Raji (cell line): ENCODE measurements around the gene MBD3.

Experiments
- POLR2A ChIP-seq: IDR thresholded peaks from 2 replicates; pipeline ENCODE4 v1.6.1; 2011; ENCODE audit warnings: low read depth, low read length, control low read depth; ENCODE audit not compliant: insufficient read depth

Gene MBD3

DNA sequence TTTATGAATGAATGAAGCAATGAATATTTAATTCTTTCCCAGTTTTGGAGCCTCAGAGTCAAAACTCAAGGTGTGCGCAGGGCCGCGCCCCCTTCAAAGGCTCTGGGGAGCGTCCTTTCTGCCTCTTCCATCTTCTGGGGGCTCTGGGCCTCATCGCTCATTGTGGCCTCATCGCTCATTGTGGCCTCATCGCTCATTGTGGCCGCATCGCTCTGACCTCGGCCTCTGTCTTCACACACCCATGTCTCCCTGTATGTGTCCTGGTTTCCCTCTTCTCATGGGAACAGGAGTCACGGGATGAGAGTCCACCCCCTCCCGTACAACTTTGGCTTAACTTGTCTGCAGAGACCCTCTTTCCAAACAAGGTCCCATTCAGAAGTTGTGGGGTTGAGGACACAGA lies 21.3 kb downstream of the MBD3 start:
- TF ChIP-seq POLR2A: no peak

DNA sequence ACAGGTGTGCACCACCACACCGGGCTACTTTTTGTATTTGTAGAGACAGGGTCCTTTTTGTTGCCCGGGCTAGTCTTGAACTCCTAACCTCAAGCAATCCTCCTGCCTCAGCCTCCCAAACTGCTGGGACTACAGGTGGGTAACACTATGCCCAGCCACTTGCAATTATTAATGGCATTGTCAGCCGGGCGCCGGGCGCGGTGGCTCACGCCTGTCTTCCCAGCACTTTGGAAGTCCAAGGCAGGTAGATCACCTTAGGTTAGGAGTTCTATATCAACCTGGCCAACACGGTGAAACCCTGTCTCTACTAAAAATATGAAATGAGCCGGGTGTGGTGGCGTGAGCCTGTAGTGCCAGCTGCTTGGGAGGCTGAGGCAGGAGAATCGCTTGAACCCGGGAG lies 21.8 kb downstream of the MBD3 start:
- no peak for TF ChIP-seq POLR2A

DNA sequence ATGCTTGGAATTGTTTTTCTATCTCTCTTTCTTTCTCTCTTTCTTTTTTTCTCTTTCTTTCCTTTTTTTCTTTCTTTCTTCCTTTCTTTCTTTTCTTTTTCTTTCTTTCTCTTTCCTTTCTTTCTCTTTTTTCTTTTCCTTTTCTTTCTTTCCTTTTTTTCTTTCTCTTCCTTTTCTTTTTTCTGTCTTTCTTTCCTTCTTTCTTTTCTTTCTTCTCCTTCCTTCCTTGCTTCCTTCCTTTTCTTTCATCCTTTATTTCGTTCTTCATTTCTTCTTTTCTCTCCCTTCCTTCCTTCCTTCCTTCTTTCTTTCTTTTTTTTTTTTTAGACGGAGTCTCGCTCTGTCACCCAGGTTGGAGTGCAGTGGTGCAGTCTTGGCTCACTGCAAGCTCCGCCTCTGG lies 22.7 kb downstream of the MBD3 start:
- TF ChIP-seq POLR2A: no peak

- TF ChIP-seq POLR2A: peak; percentile 70
These were observed 24.2 kb downstream of the MBD3 start, which contains the start of gene MEX3D for GRCh38 chr19:1568320-1569019. TSS of gene MEX3D (minus strand) at chr19:1568325. CDS start at chr19:1568058, 267 bp downstream.

- no peak for TF ChIP-seq POLR2A
These were observed 24.8 kb downstream of the MBD3 start for GRCh38 chr19:1567848-1568227.

- no peak for TF ChIP-seq POLR2A
These were observed 25.4 kb downstream of the MBD3 start for GRCh38 chr19:1567116-1567847.

- no peak for TF ChIP-seq POLR2A
These were observed 26.1 kb downstream of the MBD3 start for GRCh38 chr19:1566392-1567115.

GRCh38 chr19:1563251-1563650 lies 29.4 kb downstream of the MBD3 start:
- no peak for TF ChIP-seq POLR2A

DNA sequence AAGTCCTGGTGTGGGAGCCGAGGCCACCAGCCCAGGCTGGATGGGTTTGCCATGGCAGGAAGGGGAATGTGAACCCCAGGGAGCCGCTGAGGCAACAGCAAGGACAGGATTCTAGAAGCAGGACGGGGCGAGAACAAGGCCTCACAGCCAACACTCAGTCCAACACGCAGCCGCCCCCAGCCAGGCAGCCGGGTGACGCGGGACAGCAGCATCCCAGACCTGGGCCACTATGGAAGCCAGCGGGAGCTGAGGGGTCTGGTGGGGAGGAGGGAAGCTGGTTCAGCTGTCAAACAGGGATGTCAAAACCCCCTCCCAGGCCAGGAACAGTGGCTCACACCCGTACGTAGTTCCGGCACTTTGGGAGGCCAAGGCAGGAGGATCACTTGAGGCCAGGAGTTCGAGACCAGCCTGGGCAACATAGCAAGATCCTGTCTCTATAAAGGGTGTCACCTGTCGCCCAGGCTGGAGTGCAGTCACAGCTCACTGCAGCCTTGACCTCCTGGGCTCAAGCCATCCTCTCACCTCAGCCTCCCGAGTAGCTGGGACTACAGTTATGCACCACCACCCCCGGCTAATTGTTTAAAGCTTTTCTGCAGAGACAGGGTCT lies 31.3 kb downstream of the MBD3 start:
- no peak for TF ChIP-seq POLR2A

- TF ChIP-seq POLR2A: no peak
These were observed 32.3 kb downstream of the MBD3 start for GRCh38 chr19:1560286-1560882.

GRCh38 chr19:1558552-1558951 lies 34.1 kb downstream of the MBD3 start:
- no peak for TF ChIP-seq POLR2A

- no peak for TF ChIP-seq POLR2A
These were observed 36.1 kb downstream of the MBD3 start for GRCh38 chr19:1556390-1557070.

GRCh38 chr19:1555487-1556389 lies 36.9 kb downstream of the MBD3 start:
- TF ChIP-seq POLR2A: no peak
